ENCODE measurements around the gene RAB11A. TPM values are rescaled to one million over a fixed set of nuclear protein-coding genes. Genes with fewer than 3 reads are reported as not detected.

RAB11A gene
- total RNA-seq, 1 experiment from 2014 or later = 272 TPM

GRCh38 chr15:65916041-65916663, 46.9 kb downstream of the RAB11A start:
- DNase-seq (ENCODE audit: low read depth) = no peak

- peak; percentile 46 for DNase-seq (ENCODE audit: low read depth)
Measured at GRCh38 chr15:65916664-65917406, 47.5 kb downstream of the RAB11A start.

GRCh38 chr15:65917407-65917756, 48.1 kb downstream of the RAB11A start:
- DNase-seq (ENCODE audit: low read depth) = no peak

- no peak for DNase-seq (ENCODE audit: low read depth)
Measured at GRCh38 chr15:65917936-65918335, 48.6 kb downstream of the RAB11A start.

GRCh38 chr15:65918357-65918920, 49.1 kb downstream of the RAB11A start:
- DNase-seq (ENCODE audit: low read depth) = no peak

- DNase-seq (ENCODE audit: low read depth) = no peak
Measured at GRCh38 chr15:65918945-65919344, 49.7 kb downstream of the RAB11A start.

- no peak for DNase-seq (ENCODE audit: low read depth)
Measured at GRCh38 chr15:65919353-65919752, 50.1 kb downstream of the RAB11A start.

- no peak for DNase-seq (ENCODE audit: low read depth)
Measured at GRCh38 chr15:65920121-65920520, 50.8 kb downstream of the RAB11A start.

- no peak for DNase-seq (ENCODE audit: low read depth)
Measured at GRCh38 chr15:65920825-65921309, 51.6 kb downstream of the RAB11A start.

GRCh38 chr15:65921780-65922179, 52.5 kb downstream of the RAB11A start:
- DNase-seq (ENCODE audit: low read depth) = no peak

- no peak for DNase-seq (ENCODE audit: low read depth)
Measured at GRCh38 chr15:65922621-65923020, 53.3 kb downstream of the RAB11A start.

- no peak for DNase-seq (ENCODE audit: low read depth)
Measured at GRCh38 chr15:65923264-65923663, 54.0 kb downstream of the RAB11A start.

- DNase-seq (ENCODE audit: low read depth) = no peak
Measured at GRCh38 chr15:65924004-65924403, 54.7 kb downstream of the RAB11A start.

- no peak for DNase-seq (ENCODE audit: low read depth)
Measured at GRCh38 chr15:65925338-65925737, 56.0 kb downstream of the RAB11A start.

- DNase-seq (ENCODE audit: low read depth) = no peak
Measured at GRCh38 chr15:65926459-65926858, 57.2 kb downstream of the RAB11A start.

GRCh38 chr15:65926899-65927298, 57.6 kb downstream of the RAB11A start:
- DNase-seq (ENCODE audit: low read depth) = no peak

- DNase-seq (ENCODE audit: low read depth) = no peak
Measured at GRCh38 chr15:65927545-65927944, 58.3 kb downstream of the RAB11A start.

- DNase-seq (ENCODE audit: low read depth) = no peak
Measured at GRCh38 chr15:65929573-65929972, 60.3 kb downstream of the RAB11A start.

GRCh38 chr15:65930134-65930533, 60.8 kb downstream of the RAB11A start:
- DNase-seq (ENCODE audit: low read depth) = no peak

GRCh38 chr15:65931221-65931620, 61.9 kb downstream of the RAB11A start:
- no peak for DNase-seq (ENCODE audit: low read depth)

- no peak for DNase-seq (ENCODE audit: low read depth)
Measured at GRCh38 chr15:65935391-65935790, 66.1 kb downstream of the RAB11A start.

GRCh38 chr15:65936282-65936681, 67.0 kb downstream of the RAB11A start:
- no peak for DNase-seq (ENCODE audit: low read depth)

GRCh38 chr15:65937054-65937453, 67.8 kb downstream of the RAB11A start:
- DNase-seq (ENCODE audit: low read depth) = no peak
